ENCODE results near the gene PCNX2.
"Not testable (repeated sequence)": the region's sequence is repeated elsewhere in the genome, so short reads cannot be mapped to it uniquely, and the experiment has no call there.

The PCNX2 gene

DNA sequence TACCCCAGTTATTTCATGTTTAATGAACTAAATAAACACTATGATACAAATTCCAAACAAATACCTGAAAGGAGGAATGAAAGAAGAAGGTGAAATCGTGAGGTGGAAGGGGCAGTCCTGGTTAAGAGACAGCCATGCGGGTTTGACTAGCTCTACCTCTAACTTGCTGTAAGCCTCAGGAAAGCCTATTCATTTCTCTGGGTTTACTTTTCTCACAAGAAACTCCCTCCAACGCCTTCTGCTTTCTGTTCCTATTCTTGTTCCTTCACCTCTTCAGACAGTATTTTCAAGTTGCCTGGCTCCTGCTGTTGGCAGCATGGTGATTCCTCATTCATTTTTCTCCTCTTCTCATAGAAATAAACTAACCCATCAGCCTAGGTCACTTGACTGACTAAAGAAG, 252.7 kb downstream of the PCNX2 start:
- DNase-seq, result no peak

DNA sequence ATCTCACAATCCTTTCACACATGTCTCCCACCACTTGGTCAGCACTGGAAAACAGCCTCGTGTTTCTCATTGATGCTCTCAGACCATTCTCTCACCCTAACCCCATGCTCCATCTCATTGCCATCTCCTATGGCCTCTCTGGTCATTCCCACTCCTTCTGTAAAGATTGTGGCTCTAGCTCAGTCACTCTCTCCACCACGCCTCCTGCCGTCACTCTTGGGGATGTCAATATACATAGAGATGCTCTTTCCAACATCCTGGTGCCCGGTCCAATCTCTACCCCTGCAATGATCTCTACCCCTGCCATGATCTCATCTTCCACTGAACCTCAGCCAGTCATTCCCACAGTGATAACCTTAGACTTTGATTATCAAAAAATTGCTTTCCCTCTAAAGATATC, 255.0 kb downstream of the PCNX2 start:
- no peak for DNase-seq

DNA sequence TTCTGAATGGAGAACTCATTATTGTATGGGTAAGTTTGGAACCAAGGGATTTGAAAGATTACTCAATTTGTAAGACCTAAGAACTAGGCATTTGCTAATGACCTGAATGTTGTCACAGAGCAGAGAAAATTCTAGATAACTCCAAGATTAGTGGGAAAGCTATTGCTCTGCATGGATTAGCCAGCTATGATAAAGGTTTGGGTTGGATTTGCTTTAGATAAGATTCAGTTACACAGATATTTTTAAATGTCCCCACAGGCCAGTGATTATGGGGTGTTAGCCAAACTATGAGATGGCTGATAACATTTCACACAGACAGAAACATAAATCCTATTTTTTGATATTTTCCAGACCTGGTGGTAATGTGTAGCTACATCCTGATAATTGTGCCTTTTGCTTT, 256.9 kb downstream of the PCNX2 start:
- no peak for DNase-seq

DNA sequence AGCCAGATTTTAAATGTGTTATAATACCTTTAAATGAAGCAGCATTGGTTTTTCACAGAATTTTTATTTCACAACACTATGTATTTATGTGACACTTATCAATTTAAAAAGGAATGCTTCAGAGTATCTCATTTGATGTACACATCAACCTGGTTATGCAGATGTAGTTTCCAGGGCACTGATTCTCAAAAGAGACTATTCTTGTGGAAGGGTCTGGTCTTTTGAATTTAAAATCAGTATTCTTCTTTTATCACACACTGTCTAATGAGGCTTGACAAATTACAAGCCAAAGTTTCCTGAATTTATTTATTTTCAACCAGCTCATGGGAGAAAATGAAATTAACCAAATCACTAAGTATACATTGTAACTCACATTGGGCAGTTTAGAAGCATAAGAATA, 257.7 kb downstream of the PCNX2 start:
- DNase-seq, result no peak

DNA sequence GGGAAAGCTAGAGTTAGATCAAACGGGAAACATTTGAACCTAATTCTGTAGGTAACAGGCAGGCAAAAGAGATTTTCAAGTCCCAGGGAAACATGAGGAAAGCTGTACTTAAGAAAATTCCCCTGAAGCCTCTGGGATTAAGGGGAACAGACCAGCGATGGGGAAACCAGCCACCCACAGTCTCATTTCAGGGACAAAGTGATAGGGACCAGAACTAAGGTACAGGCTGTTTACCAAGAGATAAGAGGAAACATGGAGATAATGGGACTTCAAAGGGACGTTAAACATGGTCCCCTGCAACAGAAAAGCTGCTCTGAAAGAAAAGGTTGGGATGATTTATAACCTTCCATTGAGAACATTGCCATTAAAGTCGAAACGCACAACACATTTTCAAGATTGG, 260.7 kb downstream of the PCNX2 start:
- DNase-seq, result no peak

DNA sequence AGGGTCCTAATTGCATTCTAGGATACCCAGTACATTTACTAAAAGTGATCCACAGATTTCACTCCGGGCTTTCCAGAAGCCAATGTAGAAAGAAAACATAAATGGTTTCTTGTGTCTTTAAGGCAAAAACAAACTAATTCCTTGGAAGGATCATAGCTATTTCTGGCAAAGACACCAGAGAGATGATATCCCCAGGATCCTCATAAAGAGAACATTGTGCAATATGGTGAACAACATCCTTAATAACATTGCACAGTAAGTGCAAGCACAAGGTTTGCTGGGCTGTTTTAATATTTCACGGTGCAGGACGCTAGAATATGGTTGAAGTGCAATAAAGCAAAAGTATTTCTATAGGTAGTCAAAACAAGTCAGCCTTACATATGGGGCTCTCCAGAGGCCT, 262.2 kb downstream of the PCNX2 start:
- no peak for DNase-seq

DNA sequence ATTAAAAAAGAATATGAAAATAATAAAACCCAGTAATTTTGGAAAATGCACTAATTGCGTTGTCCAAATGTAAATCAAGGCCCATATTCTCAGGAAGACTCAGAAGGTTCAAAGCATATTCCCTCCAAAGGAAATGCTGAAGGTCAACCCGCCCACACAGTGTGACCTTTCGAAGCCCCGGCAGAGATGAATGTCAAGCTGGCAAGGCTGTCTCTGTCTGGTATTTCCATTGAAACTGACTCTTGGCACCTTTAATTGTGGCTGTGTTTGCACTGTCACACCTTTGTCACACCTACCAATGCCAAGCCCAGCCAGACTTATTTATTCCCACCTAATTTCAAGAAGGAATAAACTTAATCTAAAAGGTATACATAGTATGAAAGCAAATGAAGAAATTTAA, 262.6 kb downstream of the PCNX2 start:
- DNase-seq, result no peak

DNA sequence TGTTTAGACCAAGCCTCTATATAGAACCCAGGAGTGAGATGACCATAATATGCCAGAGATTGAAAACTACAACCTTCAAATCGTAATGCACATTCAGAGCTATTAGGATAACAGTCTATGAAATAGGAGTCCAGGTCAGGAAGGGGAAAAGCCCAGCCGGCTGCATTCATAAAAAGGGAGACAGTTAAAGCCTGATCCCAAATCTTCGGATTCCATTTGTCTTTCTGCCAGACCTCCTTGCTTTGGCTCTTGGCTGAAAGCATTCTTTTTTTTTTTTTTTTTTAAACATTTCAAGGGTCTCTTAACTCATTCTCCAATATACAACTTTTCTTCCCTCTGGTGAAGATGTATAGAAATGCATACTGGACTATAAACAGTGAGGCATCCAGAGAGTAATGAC, 264.0 kb downstream of the PCNX2 start:
- no peak for DNase-seq

DNA sequence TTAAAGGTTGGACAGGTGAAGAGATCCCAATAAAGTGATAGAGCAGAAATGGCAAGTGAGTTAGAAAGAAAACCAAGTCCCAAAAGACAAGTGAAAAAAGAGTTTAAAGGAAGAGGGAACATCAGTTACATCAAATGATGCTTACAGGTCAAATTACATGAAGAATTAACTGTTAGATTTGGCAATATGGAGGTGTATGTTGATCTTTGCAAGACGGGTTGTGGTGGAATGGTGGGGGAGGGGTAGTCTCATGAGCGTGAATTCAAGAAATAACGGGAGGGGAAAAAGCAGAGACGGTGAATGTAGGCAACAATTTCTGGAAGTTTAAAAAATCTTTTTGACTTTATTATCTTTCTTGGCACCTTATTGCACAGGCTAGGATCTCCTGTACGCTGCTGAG, 268.5 kb downstream of the PCNX2 start:
- DNase-seq, result no peak

DNA sequence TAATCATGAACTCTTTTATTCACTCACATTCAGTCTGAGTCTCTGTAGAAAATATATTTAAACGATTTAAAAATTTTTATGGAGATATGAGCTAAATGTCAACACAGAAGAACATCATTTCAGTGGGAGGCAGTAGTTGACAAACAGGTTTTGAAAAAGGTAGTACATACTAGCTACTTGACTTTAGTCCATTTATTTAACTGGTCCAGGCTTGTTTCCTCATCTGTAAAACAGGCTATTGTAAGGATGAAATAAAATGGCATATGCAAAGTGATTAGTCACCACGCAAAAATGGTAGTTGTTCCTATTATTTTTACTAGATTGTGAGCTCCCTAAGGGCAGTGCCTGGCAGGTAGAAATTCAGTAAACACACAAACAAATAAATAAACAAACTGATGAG, 270.0 kb downstream of the PCNX2 start:
- no peak for DNase-seq

DNA sequence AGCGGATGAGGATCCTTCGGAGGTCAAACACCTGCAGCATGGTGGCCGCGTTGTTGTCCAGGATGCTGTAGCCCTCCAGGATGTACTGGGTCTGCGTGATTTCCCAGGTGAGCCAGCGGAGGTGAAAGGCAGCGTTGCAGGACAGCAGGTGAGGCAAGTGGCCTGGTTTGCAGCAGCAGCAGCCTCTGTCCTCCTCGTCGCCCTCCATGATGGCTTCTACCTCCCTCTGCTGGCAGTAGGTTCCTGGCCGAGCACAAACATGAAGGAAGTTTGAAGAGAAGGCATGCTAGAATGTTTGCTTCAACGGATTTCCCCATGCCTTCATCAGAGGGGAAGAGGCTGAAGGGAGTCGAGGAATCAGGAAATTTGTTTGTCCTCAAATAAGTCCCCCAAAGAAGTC, 270.4 kb downstream of the PCNX2 start:
- no peak for DNase-seq

DNA sequence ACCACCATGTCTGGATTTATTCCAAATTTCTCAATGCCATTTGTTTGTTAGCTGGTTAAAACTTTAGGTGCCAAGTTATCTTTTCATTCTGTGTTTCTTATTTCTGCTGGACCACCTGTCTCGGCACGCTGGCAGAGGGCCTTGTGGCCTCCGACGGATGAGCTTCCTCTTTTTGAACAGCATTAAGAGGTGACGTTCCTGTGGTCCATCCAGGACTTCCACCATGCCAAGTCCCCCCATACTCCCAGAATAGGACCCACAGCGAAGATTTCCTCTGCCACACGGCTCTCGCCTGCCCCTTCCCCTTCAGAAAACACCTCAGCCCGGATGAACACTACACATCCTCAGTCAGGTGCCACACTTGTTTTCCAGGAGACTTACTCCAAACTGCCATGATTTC, 271.3 kb downstream of the PCNX2 start:
- no peak for DNase-seq

DNA sequence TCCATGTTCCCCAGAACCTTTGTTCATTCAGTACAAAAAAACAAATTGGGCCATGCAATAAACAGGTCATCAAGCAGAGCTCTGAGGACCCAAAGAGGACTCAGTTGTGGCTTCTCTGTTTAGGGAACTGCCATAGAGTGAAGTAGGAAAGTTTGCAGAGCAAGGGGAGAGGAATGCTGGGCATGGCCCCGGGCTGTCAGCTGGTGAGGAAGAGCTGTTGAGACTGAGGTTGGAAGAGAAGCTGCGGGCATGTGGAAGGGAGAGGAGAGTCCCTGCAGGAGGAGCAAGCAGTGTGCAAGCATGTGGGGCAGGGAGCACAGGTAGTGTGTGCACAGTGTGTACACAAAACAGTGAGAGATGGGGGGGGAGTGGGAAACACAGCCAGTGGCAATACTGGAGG, 273.3 kb downstream of the PCNX2 start:
- DNase-seq, result no peak

DNA sequence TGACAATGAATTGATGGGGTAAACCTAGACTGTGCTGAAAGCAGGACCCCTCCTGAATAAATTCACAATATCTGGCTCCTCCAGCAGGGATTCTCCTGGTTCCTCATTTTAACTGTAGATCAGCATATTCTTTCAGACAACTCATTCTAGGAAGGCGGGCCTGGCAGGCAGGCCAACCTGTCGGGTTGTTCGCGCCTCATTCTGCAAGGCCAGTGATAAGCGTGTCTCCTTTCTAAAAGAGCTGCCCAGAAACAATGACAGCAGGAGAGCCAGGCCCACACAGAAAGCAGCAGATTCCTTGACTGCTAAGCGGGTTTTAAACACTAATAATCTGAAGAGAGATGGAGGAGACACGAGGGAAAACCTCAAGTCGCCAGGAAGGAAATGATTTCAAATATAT, 275.1 kb downstream of the PCNX2 start:
- no peak for DNase-seq

DNA sequence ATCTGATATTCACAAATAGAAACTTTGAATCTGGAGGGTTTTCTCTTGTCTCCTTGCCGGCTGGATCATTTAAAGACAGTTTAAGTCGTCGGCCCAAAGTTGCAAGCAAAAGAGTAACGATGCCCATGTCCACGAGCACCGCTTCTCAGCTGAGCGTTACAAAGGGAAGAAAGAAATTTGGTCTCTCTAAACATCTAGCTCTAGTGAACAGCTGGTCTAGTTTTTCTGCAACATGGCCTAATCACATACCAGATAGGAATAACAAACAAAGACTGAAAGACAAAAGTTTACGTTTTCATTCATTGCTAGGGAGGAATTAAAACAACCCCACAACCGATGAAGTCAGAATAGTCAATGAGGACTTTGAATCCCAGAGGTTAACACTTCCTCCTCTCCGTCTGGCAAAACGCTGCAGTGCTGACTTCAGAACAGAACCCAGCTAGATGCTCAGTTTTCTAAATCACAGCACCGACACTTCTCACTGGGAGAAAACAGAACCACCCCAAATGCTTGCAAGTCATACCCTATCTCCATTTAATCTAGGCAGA, 275.7 kb downstream of the PCNX2 start:
- DNase-seq, result no peak

DNA sequence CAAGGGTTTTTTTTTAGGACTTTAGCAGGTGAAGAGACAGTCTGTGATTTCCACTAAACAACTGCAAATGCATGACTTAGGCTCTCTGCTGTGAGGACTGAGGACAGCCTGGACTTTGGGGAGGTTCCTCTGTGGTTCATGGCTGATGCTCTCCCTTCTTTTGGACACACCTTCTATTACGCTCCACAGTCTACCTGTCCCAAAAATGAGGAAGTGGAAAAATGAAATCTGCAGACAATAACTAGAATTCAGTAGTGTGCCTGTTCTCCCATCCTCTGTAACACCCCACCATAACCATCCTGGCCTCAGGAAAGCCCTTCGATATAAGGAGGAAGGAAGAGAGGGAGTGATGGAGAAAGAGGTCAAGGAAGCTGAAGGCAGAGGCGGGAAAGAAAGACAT, 276.4 kb downstream of the PCNX2 start:
- no peak for DNase-seq

DNA sequence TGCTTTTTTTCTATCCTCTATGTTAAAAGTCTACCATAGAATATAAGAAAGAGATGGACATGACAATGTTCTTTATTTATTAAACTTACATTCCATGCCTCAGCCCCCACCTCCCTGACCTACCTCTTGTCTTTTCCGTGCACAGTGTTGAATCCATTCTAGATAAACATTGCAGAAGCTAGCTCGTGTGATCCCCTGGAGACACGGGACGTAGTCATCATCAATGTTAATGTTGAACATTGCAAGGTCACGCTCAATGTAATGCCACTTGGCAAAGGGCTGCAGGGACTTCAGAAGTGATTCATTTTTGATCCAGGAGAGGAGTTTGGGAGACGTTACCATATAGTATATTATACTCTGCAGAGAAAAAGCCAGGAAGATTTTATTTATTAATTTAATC, 278.7 kb downstream of the PCNX2 start:
- peak; percentile 63 for DNase-seq

DNA sequence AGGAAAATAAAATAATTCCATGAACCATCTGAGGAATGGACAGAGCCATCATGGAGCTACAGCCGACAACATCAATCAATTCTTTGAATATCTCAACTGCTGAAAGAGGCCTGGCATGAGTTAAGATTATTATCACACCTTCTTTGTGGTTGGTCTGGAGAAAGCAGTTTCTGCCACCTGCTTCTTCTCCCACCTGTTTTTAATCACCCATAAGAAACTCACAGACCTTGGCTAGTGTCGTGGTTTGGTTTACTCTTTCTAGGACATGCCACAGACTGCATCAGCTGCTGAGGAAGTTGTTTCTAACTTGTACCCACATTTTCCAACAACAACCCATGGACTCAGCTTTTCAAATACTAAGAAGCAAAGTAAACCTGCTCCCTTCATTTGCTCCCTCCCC, 279.6 kb downstream of the PCNX2 start:
- DNase-seq, result peak; percentile 54

DNA sequence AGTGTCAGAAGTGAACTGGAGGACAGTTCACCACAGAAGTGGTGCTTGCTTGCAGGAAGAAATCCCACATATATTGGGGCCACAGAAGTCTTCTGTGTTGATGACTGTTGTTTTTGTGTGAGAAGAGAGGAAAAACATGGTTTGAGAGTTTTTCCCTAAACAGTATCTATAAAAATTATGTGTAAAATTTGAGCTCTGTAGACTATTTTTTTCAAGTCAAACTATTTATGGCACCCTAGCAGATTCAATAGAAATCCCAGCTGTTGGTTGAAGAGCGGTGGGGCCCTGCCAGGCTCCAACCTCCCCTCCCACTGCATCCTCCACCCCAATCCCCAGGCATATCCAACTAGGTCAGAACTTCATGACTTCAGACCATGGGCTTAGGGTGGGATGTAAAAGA, 283.5 kb downstream of the PCNX2 start:
- DNase-seq, result no peak

DNA sequence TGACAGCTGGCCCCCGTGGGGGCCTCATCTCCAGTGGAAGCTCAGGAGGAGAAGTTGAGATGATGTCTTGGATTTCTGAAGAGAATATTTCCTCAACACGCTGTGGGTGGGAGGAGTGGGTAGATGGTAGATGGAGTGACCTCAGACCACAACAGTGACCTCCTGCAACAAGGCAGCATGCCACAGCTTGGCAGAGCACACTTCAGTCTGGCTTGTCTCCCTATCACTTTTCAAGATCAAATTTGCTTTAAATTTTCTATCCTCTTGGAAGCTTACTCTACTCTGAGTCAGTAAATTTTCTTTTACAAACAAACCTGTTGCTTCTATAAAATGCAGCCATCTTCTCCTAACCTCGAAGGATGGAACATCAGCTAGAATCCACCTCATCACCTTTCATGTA, 285.4 kb downstream of the PCNX2 start:
- DNase-seq, result no peak

DNA sequence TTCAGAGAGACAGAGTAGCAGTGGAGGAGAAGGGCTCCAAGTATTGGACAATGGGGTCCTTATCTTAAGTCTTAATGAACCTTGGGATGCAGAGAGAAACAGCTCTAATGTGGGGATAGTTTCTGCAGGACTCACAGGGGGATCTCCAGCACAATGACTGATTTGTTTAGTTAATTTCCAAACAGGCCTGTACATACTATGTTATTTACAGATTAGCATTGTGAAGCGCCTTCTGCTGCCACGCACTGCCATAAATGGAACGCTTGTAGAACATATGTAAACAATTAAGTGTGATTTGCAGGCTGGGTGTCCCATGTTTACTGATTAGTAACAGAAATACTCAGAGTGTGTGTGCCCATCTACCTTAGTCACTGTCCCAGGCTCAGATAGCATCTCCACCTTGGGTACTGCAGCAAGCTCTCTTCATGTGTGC, 289.0 kb downstream of the PCNX2 start:
- no peak for DNase-seq

DNA sequence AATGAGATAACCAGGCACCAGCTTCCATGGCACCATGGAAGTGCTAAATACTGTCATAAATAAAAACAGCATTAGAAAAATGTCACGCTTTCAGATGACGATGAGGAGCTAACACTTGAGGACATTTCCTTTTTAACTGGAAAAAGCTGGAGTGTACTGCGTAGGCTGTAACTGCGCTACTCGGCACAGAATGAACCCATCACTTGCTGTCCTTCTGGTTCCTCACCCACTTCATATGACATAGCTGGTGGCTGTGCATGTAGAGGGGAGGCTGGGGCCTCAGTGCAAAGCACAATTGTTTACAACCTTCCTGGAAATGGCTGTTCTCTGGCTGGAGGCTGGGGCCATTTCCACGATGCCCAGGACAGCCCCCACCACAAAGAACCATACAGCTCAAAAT, 289.4 kb downstream of the PCNX2 start:
- DNase-seq, result no peak

DNA sequence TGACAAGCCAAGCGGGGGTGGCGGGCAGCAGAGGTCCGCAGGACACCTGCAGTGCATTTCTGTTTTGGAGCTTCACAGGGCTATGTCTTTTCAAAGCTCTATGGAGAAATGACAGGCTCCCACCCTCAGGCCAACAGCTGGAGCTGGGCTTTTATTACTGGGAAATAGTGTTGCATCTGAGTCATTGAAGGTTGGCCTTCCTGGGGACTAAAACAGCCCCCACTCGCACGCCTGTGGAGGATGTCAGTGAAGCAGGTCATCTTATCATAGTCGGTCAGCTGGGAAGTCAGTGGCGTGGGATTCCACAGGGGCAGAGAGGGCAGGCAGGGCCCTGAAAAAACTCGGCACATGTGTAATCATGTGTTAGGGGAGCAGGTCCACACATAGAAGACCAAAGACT, 289.8 kb downstream of the PCNX2 start:
- DNase-seq, result no peak

DNA sequence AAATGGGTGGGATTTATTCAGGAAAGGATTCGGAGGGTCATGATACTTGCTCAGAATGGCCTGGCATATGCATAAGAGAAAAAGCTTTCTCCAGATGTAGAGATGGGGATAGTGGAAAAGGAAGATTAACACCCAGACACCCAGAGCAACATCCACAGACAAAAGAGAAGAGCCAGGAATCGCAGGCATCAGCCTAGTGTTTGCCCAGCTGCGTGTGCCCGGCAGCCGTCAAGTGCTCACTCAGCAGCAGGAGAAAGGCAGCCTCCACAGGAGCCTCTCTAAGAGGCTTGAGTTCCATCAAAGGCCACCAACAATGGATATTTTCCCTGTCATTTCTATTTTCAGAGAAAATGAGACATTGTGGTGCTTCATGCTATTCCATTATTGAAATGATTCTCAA, 290.4 kb downstream of the PCNX2 start:
- peak; percentile 68 for DNase-seq

DNA sequence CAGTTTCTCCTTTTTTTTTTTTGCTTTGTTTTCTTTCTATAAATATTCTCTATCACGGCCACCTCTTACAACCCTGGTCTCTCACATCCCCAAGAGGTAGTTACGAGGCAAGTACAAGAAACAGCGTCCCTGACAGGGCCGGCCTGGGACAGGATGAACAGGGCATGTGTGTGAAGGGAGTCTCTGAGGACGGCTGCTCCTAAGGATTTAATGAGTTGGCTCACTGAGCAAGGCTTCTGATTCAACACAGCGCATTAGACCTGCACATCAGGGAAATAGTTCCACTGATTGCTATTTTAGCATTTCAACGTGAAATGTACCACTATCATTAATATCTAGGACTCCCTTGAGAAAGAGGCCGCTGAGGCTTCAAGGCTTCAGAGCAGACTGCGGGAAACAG, 291.1 kb downstream of the PCNX2 start:
- DNase-seq, result no peak

DNA sequence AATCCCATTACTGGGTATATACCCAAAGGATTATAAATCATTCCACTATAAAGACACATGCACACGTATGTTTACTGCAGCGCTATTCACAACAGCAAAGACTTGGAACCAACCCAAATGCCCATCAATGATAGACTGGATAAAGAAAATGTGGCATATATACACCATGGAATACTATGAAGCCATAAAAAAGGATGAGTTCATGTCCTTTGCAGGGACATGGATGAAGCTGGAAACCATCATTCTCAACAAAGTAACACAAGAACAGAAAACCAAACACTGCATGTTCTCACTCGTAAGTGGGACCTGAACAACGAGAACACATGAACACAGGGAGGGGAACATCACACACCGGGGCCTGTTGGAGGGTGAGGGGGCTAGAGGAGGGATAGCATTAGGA, 291.9 kb downstream of the PCNX2 start:
- not testable (repeated sequence) for DNase-seq

Measured in DMS79 treated with DMSO at 0.1 percent for 48 hours (cell line).